Hepatocyte (in vitro differentiated cells): ENCODE results near the gene MTIF3. TPM values are rescaled to one million over a fixed set of nuclear protein-coding genes. Genes with fewer than 3 reads are reported as not detected.
A peak's percentile ranks its signal among the peaks of the same experiment; 100 is the strongest.

ENCODE experiments used
- DNase-seq: peaks from one replicate; pipeline ENCODE4 v3.0.0-alpha.2; 2016; ENCODE audit warnings: low spot score
- H2AFZ ChIP-seq: fragments of 200-600 bp; sonication (generic); 2 replicates; pipeline ENCODE4 v1.6.0; 2016; ENCODE audit warnings: antibody characterized with exemption, mild to moderate bottlenecking
- H3K27ac ChIP-seq: fragments of 200-600 bp; sonication (generic); 2 replicates; pipeline ENCODE4 v1.5.1; 2016; ENCODE audit warnings: mild to moderate bottlenecking
- H3K27me3 ChIP-seq: fragments of 200-600 bp; sonication (generic); 2 replicates; pipeline ENCODE4 v1.6.1; 2016
- H3K36me3 ChIP-seq: fragments of 200-600 bp; sonication (generic); replicated peaks from 2 replicates; pipeline ENCODE4 v1.5.1; 2016; ENCODE audit warnings: low read depth; ENCODE audit not compliant: insufficient read depth
- H3K4me1 ChIP-seq: fragments of 200-600 bp; sonication (generic); 2 replicates; pipeline ENCODE4 v1.5.1; 2016; ENCODE audit warnings: mild to moderate bottlenecking, moderate library complexity; ENCODE audit not compliant: insufficient read depth
- H3K4me2 ChIP-seq: fragments of 200-600 bp; sonication (generic); 2 replicates; pipeline ENCODE4 v1.6.0; 2016
- H3K4me3 ChIP-seq: fragments of 200-600 bp; sonication (generic); 2 replicates; pipeline ENCODE4 v1.5.1; 2016; ENCODE audit warnings: mild to moderate bottlenecking
- H3K79me2 ChIP-seq: fragments of 200-600 bp; sonication (generic); 2 replicates; pipeline ENCODE4 v1.6.0; 2017; ENCODE audit warnings: mild to moderate bottlenecking
- H3K9me2 ChIP-seq: fragments of 200-600 bp; sonication (generic); replicated peaks from 2 replicates; pipeline ENCODE4 v1.6.0; 2017; ENCODE audit warnings: mild to moderate bottlenecking; ENCODE audit not compliant: insufficient read depth
- H3K9me3 ChIP-seq: fragments of 200-600 bp; sonication (generic); 2 replicates; pipeline ENCODE4 v1.5.1; 2016; ENCODE audit warnings: low read depth, mild to moderate bottlenecking
- H4K20me1 ChIP-seq: fragments of 200-600 bp; sonication (generic); 2 replicates; pipeline ENCODE4 v1.6.0; 2016; ENCODE audit warnings: mild to moderate bottlenecking; ENCODE audit not compliant: insufficient read depth, poor library complexity, severe bottlenecking
- CTCF ChIP-seq: fragments of 200-600 bp; sonication (generic); IDR thresholded peaks from 2 replicates; pipeline ENCODE4 v1.5.1; 2016; ENCODE audit warnings: antibody characterized with exemption, mild to moderate bottlenecking; ENCODE audit not compliant: poor library complexity
- EZH2 ChIP-seq: fragments of 200-600 bp; sonication (generic); IDR thresholded peaks from 2 replicates; pipeline ENCODE4 v1.6.1; 2016; ENCODE audit warnings: antibody characterized with exemption, mild to moderate bottlenecking, borderline replicate concordance
- EZH2phosphoT487 ChIP-seq: fragments of 200-600 bp; sonication (generic); IDR thresholded peaks from one replicate; pipeline ENCODE4 v1.6.1; 2018; ENCODE audit warnings: antibody characterized with exemption, mild to moderate bottlenecking, low read depth, moderate library complexity; ENCODE audit not compliant: unreplicated experiment, severe bottlenecking
- WGBS: methylation state at CpG from one replicate; pipeline ENCODE4 v1.1.6; 2016; ENCODE audit warnings: low lambda C conversion rate; ENCODE audit errors: missing lambda C conversion rate; 5-methylcytosine and 5-hydroxymethylcytosine counted together
- polyA plus RNA-seq: library from polyadenylated mRNA; unstranded; fragments of >200 nt; fragmentation: Nextera tagmentation; extraction: Ambion mirVana; gene quantifications from 2 replicates; pipeline ENCODE4 v1.2.1, GENCODE V29; 2016
- total RNA-seq: library from RNA; depleted of rRNA; stranded (reverse); fragments of >200 nt; gene quantifications from 2 replicates; pipeline ENCODE4 v1.2.3, GENCODE V29; 2014

MTIF3 gene
- total and polyA plus RNA-seq, 2 experiments from 2014 or later: 58.0 to 66.7 TPM

- H3K79me2 ChIP-seq: peaks cover 3% of the 10 kb centered on the region
- 58% methylated on average over 3 of the region's 3 CpGs for WGBS
- H3K36me3 ChIP-seq: no peaks in the 10 kb centered on the region
- no peaks in the 10 kb centered on the region for H3K9me2 ChIP-seq
- H2AFZ ChIP-seq: no peak overlapping the region
- no peaks in the 10 kb centered on the region for H3K27me3 ChIP-seq
- H3K9me3 ChIP-seq: no peaks in the 10 kb centered on the region
- no peak overlapping the region for H3K27ac ChIP-seq
- no peak for DNase-seq
- no peak for TF ChIP-seq EZH2phosphoT487
- no peak for TF ChIP-seq EZH2
- no peak for TF ChIP-seq CTCF
- no peak overlapping the region for H3K4me2 ChIP-seq
- H4K20me1 ChIP-seq: no peaks in the 10 kb centered on the region
- H3K4me3 ChIP-seq: no peak overlapping the region
- H3K4me1 ChIP-seq: no peaks in the 10 kb centered on the region
Observed at GRCh38 chr13:27432180-27432579, 18.2 kb downstream of the MTIF3 start.

- WGBS: 82% methylated on average over 5 of the region's 5 CpGs
- Histone ChIP-seq H3K36me3 (no peaks in the 10 kb centered on the region), H3K79me2 (peaks cover 27% of the 10 kb centered on the region), H3K9me2 (no peaks in the 10 kb centered on the region), H2AFZ (no peak overlapping the region), H3K27me3 (no peaks in the 10 kb centered on the region), H3K4me2 (no peak overlapping the region), H3K4me1 (peaks cover 26% of the 10 kb centered on the region), H3K4me3 (no peak overlapping the region), H3K27ac (no peak overlapping the region), H3K9me3 (no peaks in the 10 kb centered on the region), H4K20me1 (peaks cover 3% of the 10 kb centered on the region)
- no peak for TF ChIP-seq EZH2phosphoT487
- TF ChIP-seq EZH2: no peak
- no peak for TF ChIP-seq CTCF
- DNase-seq: no peak
Observed at GRCh38 chr13:27428160-27428559, 22.2 kb downstream of the MTIF3 start.

DNA sequence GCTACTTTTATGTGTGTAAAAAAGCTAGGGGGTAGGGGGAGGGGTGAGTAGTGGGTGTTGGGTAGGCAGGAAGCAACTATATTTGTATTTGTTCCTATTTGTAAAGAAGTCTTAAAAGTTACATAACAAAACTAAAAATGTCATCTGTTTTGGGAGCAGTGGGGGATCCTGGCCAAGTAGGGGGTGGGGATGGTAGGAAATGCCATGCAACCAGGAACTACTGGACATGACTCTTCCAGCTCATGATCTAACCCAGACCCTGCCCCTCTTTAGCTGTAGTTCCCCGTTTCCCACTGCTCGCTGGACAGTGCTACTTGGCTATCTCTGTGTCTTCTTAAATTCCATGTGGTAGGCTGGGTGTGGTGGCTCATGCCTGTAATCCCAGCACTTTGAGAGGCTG, 22.7 kb downstream of the MTIF3 start:
- Histone ChIP-seq H3K27me3 (no peaks in the 10 kb centered on the region), H3K9me2 (no peaks in the 10 kb centered on the region), H3K4me1 (peaks cover 26% of the 10 kb centered on the region), H3K4me3 (no peak overlapping the region), H3K79me2 (peaks cover 27% of the 10 kb centered on the region), H3K36me3 (no peaks in the 10 kb centered on the region), H3K27ac (no peak overlapping the region), H4K20me1 (peaks cover 3% of the 10 kb centered on the region), H3K4me2 (no peak overlapping the region), H2AFZ (no peak overlapping the region), H3K9me3 (no peaks in the 10 kb centered on the region)
- DNase-seq: no peak
- no peak for TF ChIP-seq EZH2phosphoT487
- 88% methylated on average over 2 of the region's 2 CpGs for WGBS

- Histone ChIP-seq H3K79me2 (peaks cover 27% of the 10 kb centered on the region), H3K9me2 (no peaks in the 10 kb centered on the region), H4K20me1 (peaks cover 3% of the 10 kb centered on the region), H3K4me2 (peak overlapping the region; percentile 88), H3K9me3 (no peaks in the 10 kb centered on the region), H2AFZ (no peak overlapping the region), H3K4me3 (peak overlapping the region; percentile 52), H3K4me1 (peaks cover 26% of the 10 kb centered on the region), H3K27ac (peak overlapping the region; percentile 76), H3K27me3 (no peaks in the 10 kb centered on the region), H3K36me3 (no peaks in the 10 kb centered on the region)
- TF ChIP-seq EZH2phosphoT487 (no peak), CTCF (peak; percentile 32)
- 42% methylated on average over 17 of the region's 17 CpGs for WGBS
- DNase-seq: peak; percentile 85
Observed at GRCh38 chr13:27425918-27426630, 24.3 kb downstream of the MTIF3 start.
